Hepatocyte (in vitro differentiated cells): ENCODE results near the gene POT1. TPM values are rescaled to one million over a fixed set of nuclear protein-coding genes. Genes with fewer than 3 reads are reported as not detected.
A peak's percentile ranks its signal among the peaks of the same experiment; 100 is the strongest.

Experiments
- DNase-seq: peaks from one replicate; pipeline ENCODE4 v3.0.0-alpha.2; 2016; ENCODE audit warnings: low spot score
- H2AFZ ChIP-seq: fragments of 200-600 bp; sonication (generic); 2 replicates; pipeline ENCODE4 v1.6.0; 2016; ENCODE audit warnings: antibody characterized with exemption, mild to moderate bottlenecking
- H3K27ac ChIP-seq: fragments of 200-600 bp; sonication (generic); 2 replicates; pipeline ENCODE4 v1.5.1; 2016; ENCODE audit warnings: mild to moderate bottlenecking
- H3K27me3 ChIP-seq: fragments of 200-600 bp; sonication (generic); 2 replicates; pipeline ENCODE4 v1.6.1; 2016
- H3K36me3 ChIP-seq: fragments of 200-600 bp; sonication (generic); replicated peaks from 2 replicates; pipeline ENCODE4 v1.5.1; 2016; ENCODE audit warnings: low read depth; ENCODE audit not compliant: insufficient read depth
- H3K4me1 ChIP-seq: fragments of 200-600 bp; sonication (generic); 2 replicates; pipeline ENCODE4 v1.5.1; 2016; ENCODE audit warnings: mild to moderate bottlenecking, moderate library complexity; ENCODE audit not compliant: insufficient read depth
- H3K4me2 ChIP-seq: fragments of 200-600 bp; sonication (generic); 2 replicates; pipeline ENCODE4 v1.6.0; 2016
- H3K4me3 ChIP-seq: fragments of 200-600 bp; sonication (generic); 2 replicates; pipeline ENCODE4 v1.5.1; 2016; ENCODE audit warnings: mild to moderate bottlenecking
- H3K79me2 ChIP-seq: fragments of 200-600 bp; sonication (generic); 2 replicates; pipeline ENCODE4 v1.6.0; 2017; ENCODE audit warnings: mild to moderate bottlenecking
- H3K9me2 ChIP-seq: fragments of 200-600 bp; sonication (generic); replicated peaks from 2 replicates; pipeline ENCODE4 v1.6.0; 2017; ENCODE audit warnings: mild to moderate bottlenecking; ENCODE audit not compliant: insufficient read depth
- H3K9me3 ChIP-seq: fragments of 200-600 bp; sonication (generic); 2 replicates; pipeline ENCODE4 v1.5.1; 2016; ENCODE audit warnings: low read depth, mild to moderate bottlenecking
- H4K20me1 ChIP-seq: fragments of 200-600 bp; sonication (generic); 2 replicates; pipeline ENCODE4 v1.6.0; 2016; ENCODE audit warnings: mild to moderate bottlenecking; ENCODE audit not compliant: insufficient read depth, poor library complexity, severe bottlenecking
- CTCF ChIP-seq: fragments of 200-600 bp; sonication (generic); IDR thresholded peaks from 2 replicates; pipeline ENCODE4 v1.5.1; 2016; ENCODE audit warnings: antibody characterized with exemption, mild to moderate bottlenecking; ENCODE audit not compliant: poor library complexity
- EZH2 ChIP-seq: fragments of 200-600 bp; sonication (generic); IDR thresholded peaks from 2 replicates; pipeline ENCODE4 v1.6.1; 2016; ENCODE audit warnings: antibody characterized with exemption, mild to moderate bottlenecking, borderline replicate concordance
- EZH2phosphoT487 ChIP-seq: fragments of 200-600 bp; sonication (generic); IDR thresholded peaks from one replicate; pipeline ENCODE4 v1.6.1; 2018; ENCODE audit warnings: antibody characterized with exemption, mild to moderate bottlenecking, low read depth, moderate library complexity; ENCODE audit not compliant: unreplicated experiment, severe bottlenecking
- WGBS: methylation state at CpG from one replicate; pipeline ENCODE4 v1.1.6; 2016; ENCODE audit warnings: low lambda C conversion rate; ENCODE audit errors: missing lambda C conversion rate; 5-methylcytosine and 5-hydroxymethylcytosine counted together
- polyA plus RNA-seq: library from polyadenylated mRNA; unstranded; fragments of >200 nt; fragmentation: Nextera tagmentation; extraction: Ambion mirVana; gene quantifications from 2 replicates; pipeline ENCODE4 v1.2.1, GENCODE V29; 2016
- total RNA-seq: library from RNA; depleted of rRNA; stranded (reverse); fragments of >200 nt; gene quantifications from 2 replicates; pipeline ENCODE4 v1.2.3, GENCODE V29; 2014

The POT1 gene
- total and polyA plus RNA-seq, 2 experiments from 2014 or later, result 7.8 to 21.2 TPM

GRCh38 chr7:124784879-124785818 is 144.5 kb downstream of the POT1 start:
- TF ChIP-seq EZH2phosphoT487 (no peak), EZH2 (no peak), CTCF (peak; percentile 94)
- DNase-seq, result peak; percentile 74
- H2AFZ ChIP-seq, result no peak overlapping the region

GRCh38 chr7:124783271-124783670 is 146.4 kb downstream of the POT1 start:
- no peak for DNase-seq
- Histone ChIP-seq H3K4me1 (no peaks in the 10 kb centered on the region), H3K79me2 (no peaks in the 10 kb centered on the region), H3K4me2 (no peak overlapping the region), H3K27ac (no peak overlapping the region), H4K20me1 (no peaks in the 10 kb centered on the region), H2AFZ (no peak overlapping the region), H3K9me2 (no peaks in the 10 kb centered on the region), H3K27me3 (no peaks in the 10 kb centered on the region), H3K4me3 (no peak overlapping the region), H3K36me3 (no peaks in the 10 kb centered on the region), H3K9me3 (no peaks in the 10 kb centered on the region)
- TF ChIP-seq EZH2phosphoT487 (no peak), EZH2 (no peak), CTCF (no peak)
- 93% methylated on average over 5 of the region's 5 CpGs for WGBS

More at GRCh38 chr7:124784879-124785818, 144.5 kb downstream of the POT1 start:
- Histone ChIP-seq H3K4me2 (no peak overlapping the region), H3K9me3 (no peaks in the 10 kb centered on the region), H4K20me1 (no peaks in the 10 kb centered on the region), H3K4me1 (no peaks in the 10 kb centered on the region), H3K9me2 (no peaks in the 10 kb centered on the region), H3K36me3 (no peaks in the 10 kb centered on the region), H3K4me3 (no peak overlapping the region), H3K27ac (no peak overlapping the region), H3K27me3 (no peaks in the 10 kb centered on the region), H3K79me2 (no peaks in the 10 kb centered on the region)
- whole genome bisulfite sequencing, result 51% methylated on average over 9 of the region's 9 CpGs

GRCh38 chr7:124781907-124782734 is 147.5 kb downstream of the POT1 start:
- H3K36me3 ChIP-seq, result no peaks in the 10 kb centered on the region
- H3K4me1 ChIP-seq, result no peaks in the 10 kb centered on the region
- H3K9me3 ChIP-seq, result no peaks in the 10 kb centered on the region
- WGBS, result 67% methylated on average over 12 of the region's 12 CpGs
- H3K9me2 ChIP-seq, result no peaks in the 10 kb centered on the region
- H3K79me2 ChIP-seq, result no peaks in the 10 kb centered on the region
- H3K27ac ChIP-seq, result no peak overlapping the region
- H3K27me3 ChIP-seq, result no peaks in the 10 kb centered on the region
- no peak overlapping the region for H3K4me2 ChIP-seq
- peak; percentile 19 for DNase-seq
- no peak for TF ChIP-seq EZH2phosphoT487
- no peak overlapping the region for H2AFZ ChIP-seq
- no peak overlapping the region for H3K4me3 ChIP-seq
- H4K20me1 ChIP-seq, result no peaks in the 10 kb centered on the region

GRCh38 chr7:124781418-124781817 is 148.2 kb downstream of the POT1 start:
- Histone ChIP-seq H3K4me3 (no peak overlapping the region), H3K9me3 (no peaks in the 10 kb centered on the region), H3K36me3 (no peaks in the 10 kb centered on the region), H3K79me2 (no peaks in the 10 kb centered on the region), H4K20me1 (no peaks in the 10 kb centered on the region), H3K4me2 (no peak overlapping the region), H3K4me1 (no peaks in the 10 kb centered on the region), H3K9me2 (no peaks in the 10 kb centered on the region), H2AFZ (no peak overlapping the region), H3K27me3 (no peaks in the 10 kb centered on the region), H3K27ac (no peak overlapping the region)
- TF ChIP-seq EZH2, result no peak
- no peak for TF ChIP-seq EZH2phosphoT487
- TF ChIP-seq CTCF, result no peak
- 96% methylated on average over 2 of the region's 2 CpGs for WGBS
- DNase-seq, result no peak
